RPMI7951 (cell line): ENCODE measurements around the gene SEMA6A. TPM values are rescaled to one million over a fixed set of nuclear protein-coding genes. Genes with fewer than 3 reads are reported as not detected.
A peak's percentile ranks its signal among the peaks of the same experiment; 100 is the strongest.
"Not testable (repeated sequence)": the region's sequence is repeated elsewhere in the genome, so short reads cannot be mapped to it uniquely, and the experiment has no call there.

Experiments used
- DNase-seq: peaks from one replicate; pipeline ENCODE4 v3.0.0-alpha.2; 2012; ENCODE audit warnings: low read depth
- total RNA-seq: library from RNA; depleted of rRNA; stranded (reverse); fragments of >200 nt; shearing (Covaris generic); gene quantifications from 2 replicates; pipeline ENCODE4 v1.2.3, GENCODE V29; 2014

Gene SEMA6A
- total RNA-seq, 1 experiment from 2014 or later: 0.12 TPM

DNA sequence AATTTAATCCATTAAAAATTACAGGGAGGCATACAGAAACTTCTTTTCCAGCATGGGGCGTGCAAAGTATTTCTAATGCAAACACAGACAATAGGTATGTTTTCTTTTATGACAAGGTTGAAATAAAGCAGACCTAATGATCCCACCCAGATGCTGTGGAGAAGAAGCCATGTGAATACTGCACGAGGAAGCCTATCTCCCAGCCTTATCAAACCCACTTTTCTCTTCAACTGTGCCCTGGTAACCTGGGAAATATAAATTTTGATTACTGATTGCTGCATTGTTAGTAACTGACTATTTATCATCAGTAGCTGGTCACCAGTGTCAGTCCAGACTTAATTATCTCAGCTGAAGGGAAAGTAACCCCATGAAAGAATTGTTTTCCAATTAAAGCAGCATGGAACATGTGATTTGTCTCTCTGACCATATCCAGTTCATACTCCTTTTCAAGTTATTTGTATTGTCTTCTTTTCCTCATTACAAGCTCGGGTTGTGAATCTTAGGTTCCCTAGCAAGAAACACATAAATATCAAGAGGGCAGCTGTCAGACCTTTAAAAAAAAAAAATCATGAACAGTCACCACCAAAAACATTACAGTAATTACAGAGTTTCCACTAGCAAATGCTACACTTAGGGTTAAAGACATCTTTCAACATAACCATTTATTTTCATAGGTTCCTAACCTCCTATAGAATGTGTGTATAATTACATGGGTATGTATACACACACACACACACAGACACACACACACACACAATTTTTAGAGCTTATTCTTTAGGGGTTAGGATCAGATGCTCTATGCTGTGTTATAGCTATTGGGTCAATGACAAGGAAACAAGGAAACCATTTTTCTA lies 50.3 kb downstream of the SEMA6A start:
- no peak for DNase-seq

DNA sequence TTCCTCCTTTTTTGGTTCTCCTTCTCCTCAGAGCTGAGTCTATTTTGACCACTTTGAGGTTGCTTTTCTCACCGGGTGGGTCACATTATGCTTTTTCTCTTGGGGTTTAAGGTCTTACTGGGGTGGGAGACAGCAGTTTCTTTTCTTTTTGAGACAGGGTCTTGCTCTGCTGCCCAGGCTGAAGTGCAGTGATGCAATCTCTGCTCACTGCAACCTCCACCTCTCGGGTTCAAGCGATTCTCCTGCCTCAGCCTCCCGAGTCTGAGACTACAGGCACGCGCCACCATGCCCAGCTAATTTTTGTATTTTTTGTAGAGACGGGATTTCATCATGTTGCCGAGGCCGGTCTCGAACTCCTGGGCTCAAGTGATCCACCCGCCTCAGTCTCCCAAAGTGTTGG lies 51.4 kb downstream of the SEMA6A start:
- not testable (repeated sequence) for DNase-seq

DNA sequence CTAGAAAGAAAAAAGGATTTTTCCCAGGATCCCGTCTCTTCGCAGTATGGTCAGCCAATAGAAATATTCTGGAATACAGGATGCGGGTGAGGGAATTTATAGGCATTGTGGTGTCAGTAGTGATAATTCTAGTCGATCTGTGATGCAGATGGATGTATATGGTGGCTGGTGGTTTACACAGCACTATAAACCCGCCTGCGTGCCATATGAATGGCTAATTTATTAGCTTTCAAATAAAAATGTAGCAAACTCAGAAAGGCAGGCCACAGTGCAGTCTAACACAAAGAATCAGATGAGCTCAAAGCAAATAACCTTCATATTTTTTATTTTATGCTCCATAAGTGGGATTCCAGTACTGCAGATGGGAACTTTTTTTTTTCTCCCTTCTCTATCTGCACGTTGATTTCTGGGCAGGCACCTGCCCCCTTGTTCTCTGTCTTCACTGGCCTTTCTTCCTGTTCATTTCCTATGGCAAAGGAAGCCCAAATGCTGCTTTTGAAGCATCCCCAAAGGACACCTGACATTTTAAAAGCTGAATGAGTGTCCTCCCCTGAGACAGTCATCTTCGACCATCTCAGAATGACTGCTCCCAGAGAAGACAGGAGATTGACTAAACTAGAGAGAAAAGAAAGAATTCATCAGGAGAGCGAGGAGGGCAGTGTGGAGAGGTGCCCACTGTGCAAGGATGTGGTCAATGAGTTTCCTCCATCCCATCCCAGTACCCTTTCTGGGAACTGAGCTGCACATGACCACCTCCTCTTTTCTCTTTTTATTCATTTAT lies 52.1 kb downstream of the SEMA6A start:
- DNase-seq: no peak

DNA sequence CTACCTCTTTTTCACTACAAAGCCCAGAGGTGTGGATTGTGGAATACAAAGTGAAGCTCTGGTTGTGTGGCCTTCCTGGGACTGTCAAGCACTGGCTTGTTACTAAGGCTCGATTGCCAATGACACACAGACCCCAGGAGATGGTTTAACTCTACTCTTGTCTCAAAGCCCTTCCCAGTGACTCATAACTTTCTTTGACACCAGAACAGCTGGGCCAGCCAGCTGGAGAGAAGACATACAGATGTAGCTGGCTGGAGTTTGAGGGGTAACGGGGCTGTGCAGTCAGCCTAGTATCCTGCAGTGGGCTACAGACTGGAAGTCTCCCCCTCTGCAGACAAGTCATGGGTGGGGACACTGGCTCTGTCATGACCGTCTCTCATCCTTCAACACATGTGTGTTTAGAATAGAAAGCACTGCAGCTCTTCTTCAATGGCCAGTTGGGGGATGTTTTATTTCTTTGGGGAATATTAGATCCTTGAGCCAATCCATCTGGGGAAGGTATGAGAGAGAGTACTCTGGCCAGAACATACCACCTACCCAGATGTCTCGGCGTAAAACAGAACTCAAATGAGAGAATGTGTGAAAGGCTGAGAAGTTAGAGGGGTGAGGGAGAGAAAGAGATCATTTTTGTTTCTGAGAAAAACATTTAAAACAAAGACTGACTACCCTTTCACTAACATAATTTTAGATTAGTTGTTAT lies 53.3 kb downstream of the SEMA6A start:
- DNase-seq: peak; percentile 16

DNA sequence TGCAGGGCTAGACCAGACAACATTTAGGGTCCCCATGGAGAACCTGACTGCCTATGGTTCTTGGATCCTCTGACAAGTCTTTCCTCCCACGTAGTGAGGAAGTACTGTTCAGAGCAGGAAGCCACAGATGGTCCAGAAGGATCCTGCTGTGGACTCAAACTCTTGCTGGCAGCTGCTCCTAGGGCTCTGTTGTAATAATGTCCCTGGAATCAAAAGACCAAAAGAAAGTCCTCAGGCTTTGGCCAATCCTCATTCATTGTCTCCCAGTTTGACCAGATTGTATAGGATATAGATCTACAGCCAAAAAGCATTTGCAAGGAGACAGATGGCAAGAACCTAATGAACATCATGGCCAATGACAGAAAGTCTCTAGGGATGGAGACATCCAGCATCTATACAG lies 53.9 kb downstream of the SEMA6A start:
- no peak for DNase-seq

DNA sequence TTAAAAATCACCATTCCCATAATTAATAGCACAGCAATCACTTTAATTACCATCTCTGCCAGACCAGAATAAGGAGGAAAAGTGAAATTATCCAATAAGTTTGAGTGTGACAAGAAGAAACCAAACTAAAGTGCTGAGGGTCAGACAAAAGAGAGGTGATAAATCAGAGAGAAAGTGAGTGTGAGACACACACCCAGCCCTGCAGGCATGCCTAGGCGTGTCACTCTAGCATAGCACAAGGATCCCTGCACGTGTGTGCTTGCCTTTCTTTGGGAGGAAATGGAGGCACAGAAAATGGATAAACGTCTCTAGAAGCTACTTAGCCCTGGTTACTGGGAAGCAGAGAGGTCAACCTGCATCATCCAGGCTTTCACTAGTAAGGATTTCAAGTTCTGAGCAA lies 56.2 kb downstream of the SEMA6A start:
- no peak for DNase-seq

DNA sequence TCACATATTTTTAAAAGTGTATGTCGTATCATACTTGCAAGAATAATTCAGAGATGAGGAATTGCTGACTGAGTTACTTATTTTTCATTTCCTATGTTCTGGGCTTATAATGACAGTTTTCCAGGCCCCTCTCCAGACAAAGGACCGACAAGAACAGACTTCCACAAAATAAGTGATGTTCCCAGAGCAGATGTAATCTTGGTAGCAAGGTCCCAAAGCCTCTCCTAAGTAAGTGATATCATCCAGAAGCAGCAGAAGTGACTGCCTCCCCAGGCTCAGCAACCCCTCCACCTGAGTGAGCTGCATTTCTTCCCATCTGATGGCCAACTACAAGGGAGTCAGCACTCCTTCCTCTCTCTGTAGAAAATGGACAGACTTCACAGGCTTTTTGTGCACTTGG lies 57.1 kb downstream of the SEMA6A start:
- no peak for DNase-seq

DNA sequence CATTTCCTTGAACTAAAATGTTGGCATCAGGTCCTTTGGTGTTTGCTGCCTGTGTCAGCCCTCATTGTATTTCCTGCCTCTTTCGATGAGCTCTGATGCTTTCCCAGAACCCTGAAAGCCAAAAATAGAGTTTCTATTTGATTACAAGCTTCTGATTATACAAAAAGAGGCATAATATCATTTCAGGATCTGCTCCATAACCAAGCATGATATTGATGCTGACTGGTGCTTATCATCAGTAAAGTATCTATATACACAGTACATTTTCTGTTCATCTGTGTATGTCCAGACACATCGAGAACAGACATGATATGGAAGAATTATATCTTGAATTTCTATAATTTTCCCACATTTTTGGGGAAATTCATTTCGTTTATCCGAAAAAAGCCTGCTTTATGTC lies 58.6 kb downstream of the SEMA6A start:
- DNase-seq: no peak

DNA sequence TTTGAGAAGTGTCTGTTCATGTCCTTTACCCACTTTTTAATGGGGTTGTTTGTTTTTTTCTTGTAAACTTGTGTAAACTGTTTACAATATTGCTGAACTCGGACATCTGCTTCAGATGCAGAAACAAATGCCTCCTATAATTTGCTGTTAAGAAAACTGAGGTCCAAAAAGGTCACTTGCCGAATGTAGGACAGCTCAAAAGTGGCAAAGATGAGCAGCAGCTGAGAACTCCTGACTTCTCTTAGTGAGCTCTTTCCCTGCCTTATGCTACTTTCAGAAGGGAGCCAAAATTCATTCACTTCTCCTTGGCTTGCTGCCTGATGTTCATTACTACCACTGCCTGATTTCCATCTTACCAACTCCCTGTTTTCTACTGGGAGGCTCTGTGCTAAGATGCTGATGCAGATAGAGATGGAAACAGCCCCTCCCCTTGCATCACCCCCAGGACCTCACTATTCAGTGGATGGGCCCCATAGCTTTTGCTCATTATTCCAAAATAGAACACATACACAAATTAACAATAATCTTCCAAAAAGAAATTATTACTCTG lies 60.1 kb downstream of the SEMA6A start:
- DNase-seq: no peak

DNA sequence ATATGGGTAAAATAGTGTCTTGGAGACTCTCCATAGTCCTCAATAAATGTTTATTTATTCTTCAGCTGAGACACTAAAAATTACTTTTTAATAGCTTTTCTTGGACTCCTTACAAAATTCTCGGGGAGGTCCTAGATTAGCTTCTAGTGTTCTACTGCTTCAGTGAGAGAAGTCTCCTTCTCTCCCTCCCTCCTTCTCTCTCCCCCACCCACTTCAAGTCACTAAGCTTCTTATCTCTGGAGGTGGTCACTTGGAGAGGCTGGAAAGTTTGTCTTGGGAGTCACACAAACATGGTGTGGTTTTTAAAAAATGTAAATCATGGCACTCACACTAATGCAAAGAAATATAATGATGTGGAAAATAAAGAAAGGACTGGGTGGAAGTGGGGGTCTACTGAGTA lies 64.1 kb downstream of the SEMA6A start:
- DNase-seq: no peak

DNA sequence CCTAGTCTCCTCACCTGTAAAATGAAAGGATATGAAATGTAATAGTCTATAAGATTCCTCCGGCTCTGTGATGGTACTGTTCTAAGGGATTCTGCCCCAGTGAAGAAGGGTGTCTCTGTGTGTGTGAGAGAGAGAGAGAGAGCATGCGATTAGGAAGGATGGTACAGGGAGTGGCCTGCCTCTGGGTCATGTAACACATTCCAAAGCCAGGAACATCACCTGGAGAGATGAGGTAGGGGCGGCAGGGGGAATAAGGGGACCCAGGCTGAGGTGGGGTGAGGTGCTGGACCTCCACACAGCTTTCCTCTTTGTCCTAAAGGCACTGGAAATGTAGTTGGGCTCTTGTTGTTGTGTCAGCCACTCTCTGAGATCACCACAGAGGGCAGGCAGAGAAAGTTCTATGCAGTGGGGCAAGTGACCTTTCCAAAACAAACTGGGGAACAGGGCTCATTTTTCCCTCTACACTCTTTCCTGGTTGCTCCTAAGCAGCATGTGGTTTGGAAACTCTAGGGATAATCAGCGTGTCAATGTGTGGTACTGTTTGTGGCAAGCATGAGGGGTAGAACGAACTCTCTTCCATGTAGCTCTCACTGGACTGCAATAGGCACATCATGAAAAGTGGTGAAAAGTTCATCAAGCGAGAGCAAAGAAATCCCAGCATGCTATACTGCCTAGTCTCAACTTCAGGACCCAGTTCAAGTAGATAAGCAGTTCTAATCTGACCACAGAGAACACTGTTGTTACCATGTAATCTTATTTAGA lies 65.0 kb downstream of the SEMA6A start:
- DNase-seq: no peak

DNA sequence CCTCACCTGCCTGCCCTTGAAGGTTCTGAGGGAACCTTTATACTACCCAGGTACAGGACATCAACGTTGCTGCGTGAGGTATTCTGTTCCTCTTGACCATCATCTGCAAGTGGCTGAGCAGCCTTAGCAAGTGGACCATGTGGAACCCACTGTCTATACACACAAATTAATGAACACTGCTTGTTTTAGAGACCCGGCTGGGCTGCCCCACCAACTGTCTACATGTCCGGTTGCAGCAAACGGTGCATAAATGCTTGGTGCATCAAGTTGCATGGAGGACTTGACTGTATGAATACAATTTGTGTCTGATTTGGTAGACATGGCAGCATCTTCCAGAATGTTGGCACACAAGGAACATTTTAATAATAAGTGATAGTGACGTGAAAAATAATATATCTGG lies 65.8 kb downstream of the SEMA6A start:
- DNase-seq: no peak

DNA sequence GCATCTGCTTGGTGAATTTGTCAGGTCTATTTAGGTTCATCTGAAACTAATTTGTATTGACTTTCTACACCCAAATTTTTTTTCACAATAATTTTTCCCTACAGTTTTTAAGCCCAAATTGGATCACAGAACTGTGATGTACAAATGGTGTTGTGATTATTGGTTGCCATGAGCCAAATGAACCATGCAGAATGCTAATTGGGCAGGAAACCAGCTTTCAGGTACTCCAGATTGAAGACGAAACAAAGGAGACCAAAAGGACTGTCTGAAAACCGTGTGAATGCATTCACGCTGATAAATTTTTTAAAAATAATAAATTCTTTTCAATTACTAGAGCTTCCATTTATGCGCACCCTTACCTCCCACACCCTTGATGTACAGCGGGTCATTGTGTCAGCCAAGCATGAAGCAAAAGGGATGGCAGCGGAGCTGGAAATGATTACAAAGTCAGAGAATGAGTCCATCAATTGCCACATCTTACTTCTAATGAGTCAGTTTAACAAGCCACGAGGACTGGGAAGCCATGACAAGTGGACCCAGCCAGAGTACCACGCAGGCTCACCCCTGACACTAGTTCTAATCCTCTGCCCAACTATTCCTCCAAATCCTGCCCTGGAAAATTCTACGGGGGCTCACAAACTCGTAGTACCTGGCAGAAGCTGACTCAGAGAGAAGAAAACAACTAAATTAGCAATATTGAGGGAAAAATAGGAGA lies 66.5 kb downstream of the SEMA6A start:
- no peak for DNase-seq

DNA sequence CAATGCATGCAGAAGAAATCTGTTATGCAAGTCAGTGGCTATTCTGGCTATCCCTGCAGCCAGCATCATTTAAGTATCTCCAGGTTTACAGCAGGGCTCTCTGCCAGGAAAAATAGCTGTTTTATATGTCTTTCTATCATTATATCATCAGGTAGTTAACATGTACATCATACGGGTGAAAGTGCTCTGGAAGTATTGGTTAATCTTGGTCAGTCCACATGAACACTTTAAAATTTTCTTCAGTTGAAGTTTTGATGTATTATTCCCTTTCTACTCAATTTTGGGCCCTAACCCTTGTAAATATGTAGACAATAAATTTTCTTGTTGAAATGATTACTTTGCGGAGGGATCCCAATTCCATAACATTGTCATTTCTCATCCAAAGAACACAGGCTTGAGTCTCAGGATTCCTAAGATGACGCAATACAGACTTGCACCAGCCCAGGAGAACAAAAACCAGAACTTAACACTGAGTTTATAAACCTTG lies 67.5 kb downstream of the SEMA6A start:
- no peak for DNase-seq

DNA sequence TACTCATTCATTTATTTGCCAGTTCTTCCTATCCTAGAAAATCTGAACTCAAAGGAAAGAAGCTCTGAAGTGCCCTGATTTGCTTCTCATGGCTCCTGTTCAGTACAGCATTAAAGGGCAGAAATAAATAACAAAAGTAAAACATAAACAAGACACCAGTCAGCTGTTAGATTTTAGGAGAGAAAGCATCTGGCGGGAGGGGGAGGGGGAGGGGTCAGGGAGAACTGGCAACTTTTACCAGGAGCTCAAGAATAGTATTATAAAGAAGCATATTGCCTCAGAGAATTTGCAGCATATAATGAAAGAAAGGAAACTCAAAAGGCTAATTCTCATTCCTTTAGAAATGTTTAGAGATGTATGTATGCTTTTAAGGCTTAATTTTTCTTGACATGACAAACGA lies 68.1 kb downstream of the SEMA6A start:
- DNase-seq: no peak

DNA sequence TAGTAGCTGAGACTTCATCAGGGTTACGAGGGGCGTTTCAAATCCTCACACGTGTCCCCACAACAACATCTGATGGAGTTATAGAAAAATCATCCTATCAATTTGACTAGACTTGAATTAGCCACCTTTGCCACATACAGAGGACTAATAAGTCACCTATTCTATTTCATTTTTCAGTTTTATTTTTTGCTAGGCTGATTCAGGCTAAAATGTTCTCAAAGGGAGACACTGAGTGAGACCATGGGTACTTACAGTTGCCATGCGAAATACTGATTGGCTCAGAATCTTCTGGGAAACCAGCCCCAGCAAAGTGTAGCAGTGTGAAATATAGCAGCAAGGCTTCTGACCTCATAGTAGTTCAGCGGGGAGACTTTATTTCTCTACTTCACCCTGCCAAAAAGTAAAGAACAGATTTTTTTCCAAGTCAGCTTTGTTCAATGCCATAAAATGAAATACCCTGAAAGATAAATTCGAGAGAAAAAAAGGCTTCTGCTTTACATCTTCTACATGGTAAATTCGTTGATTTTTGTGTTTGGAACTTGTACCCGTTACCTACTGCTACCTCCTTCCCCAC lies 69.9 kb downstream of the SEMA6A start:
- no peak for DNase-seq

DNA sequence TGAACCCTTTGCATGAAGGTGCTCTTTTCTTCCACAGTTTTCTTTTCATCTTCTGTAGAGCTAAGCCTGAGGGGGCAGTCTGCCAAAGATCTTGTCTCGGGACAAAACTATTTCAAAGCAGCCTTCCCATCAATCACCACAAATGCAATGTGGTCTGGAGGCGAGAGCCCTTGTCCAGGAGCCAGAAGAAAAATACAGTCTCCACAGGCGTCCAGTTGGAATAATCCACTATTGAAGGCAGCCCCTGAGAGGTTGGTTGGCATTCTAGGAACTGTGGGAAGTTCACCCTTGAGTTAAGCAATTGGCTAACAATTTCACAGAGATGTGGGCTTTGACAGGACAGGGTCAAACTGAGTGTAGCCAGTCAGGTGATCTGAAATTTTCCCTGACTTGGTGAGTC lies 72.0 kb downstream of the SEMA6A start:
- DNase-seq: peak; percentile 83

DNA sequence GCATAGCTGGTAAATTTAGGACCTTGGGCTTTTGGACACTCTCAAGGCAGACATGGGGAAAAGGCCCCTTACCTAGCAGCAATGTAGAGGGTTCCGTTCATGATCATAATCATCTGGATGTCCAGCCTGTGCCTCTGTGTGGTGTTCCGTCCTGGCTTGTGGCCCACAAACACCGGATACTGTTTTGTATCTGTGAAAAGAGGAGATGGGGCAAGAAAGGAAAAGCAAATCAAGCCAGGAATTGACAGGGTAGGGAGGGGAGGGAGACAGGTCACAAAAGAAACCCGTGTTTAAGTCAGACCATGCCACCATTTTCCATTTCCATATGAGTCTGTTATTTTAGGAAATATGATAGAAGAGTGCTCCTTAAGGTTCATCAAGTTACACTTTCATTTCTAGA lies 72.5 kb downstream of the SEMA6A start:
- DNase-seq: no peak

DNA sequence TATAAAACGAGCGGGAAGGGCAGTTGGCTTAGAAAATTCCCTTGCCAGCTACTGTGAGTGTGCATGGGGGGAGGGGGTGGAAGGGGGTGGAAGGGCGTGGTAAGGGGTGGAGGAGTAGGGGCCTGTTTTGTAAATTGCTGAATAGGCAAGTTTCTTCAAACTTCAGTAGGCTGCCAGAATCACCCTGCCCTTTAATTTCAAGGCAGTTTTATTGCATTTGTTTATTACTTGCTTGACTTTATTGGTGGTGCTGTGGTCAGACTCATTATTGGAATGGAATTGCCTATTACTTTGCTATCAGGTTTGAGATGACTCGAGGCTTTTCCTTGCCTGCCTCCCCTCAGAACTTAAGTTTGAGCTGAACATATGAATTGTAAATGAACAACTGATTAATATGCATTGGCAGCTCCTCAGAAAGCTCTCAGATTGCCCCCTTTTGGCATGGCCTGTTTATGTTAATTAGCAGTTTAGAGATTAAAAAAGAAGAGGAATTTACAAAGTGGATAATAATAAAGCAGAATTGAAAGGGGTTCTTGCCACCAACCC lies 76.0 kb downstream of the SEMA6A start:
- DNase-seq: no peak

DNA sequence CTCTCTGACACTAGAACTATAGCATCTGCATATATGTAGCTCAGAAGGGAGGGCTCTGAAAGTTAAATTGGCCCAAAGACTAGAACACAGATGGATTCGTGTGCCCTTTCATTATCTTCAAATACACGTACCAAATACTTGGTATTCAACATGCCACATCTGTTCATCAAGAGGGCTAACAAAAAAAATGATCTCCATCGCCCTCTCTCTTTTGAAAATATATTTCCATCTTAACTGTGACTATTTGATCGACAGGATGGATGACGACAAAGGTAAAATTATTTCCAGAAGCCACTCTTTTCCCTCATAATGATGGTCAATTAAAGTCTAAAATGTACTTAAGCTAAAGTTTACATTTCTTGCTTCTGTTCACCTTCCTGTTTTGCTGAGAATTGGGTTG lies 77.0 kb downstream of the SEMA6A start:
- no peak for DNase-seq
